ENCODE results near the gene ITPRIPL2. TPM values are rescaled to one million over a fixed set of nuclear protein-coding genes. Genes with fewer than 3 reads are reported as not detected.

ITPRIPL2 gene
- total RNA-seq, 2 experiments from 2014 or later = not detected

GRCh38 chr16:19118938-19119431 is 5.2 kb downstream of the ITPRIPL2 start:
- DNase-seq (ENCODE audit: low spot score) = no peak
- TF ChIP-seq EZH2phosphoT487 (IDR thresholded peaks at IDR 0.05; ENCODE audit: borderline replicate concordance, low read depth, low read length) (no peak), CTCF (conservative IDR thresholded peaks at IDR 0.05; ENCODE audit: low read length) (no peak)
- H3K9me2 ChIP-seq (ENCODE audit: insufficient read depth, low read length) = no peaks in the 10 kb centered on the region
- peak overlapping the region; percentile 74 for H3K4me2 ChIP-seq (ENCODE audit: low read length)
- H2AFZ ChIP-seq (ENCODE audit: low read length) = peak overlapping the region; percentile 99
- H3K27ac ChIP-seq (ENCODE audit: low read depth, low read length, poor library complexity, severe bottlenecking) = no peak overlapping the region
- CTCF ChIA-PET (ENCODE audit: unreplicated experiment) = no interaction called here
- POLR2A ChIA-PET = interaction anchor here (0.6 to 2.1 kb wide), 3 partner anchors 12 to 409 kb away, joined by 4 to 8 read pairs (median 5); no protein-coding TSS in a partner anchor
- H3K4me1 ChIP-seq (ENCODE audit: insufficient read depth, low read length, poor library complexity, severe bottlenecking) = peaks cover 39% of the 10 kb centered on the region
- no peaks in the 10 kb centered on the region for H3K36me3 ChIP-seq (ENCODE audit: insufficient read depth, low read length)
- intact Hi-C loops (cut with micrococcal nuclease; ENCODE audit: unreplicated experiment) = no loop called here
- no peaks in the 10 kb centered on the region for H3K79me2 ChIP-seq (ENCODE audit: insufficient read depth, low read depth, low read length)
- no peaks in the 10 kb centered on the region for H3K9me3 ChIP-seq (ENCODE audit: low read length)
- H4K20me1 ChIP-seq (ENCODE audit: insufficient read depth, low read length) = no peaks in the 10 kb centered on the region
- no TSS peak for BruUV-seq (replicated peaks)
- H3K4me3 ChIP-seq (ENCODE audit: low read depth, low read length, poor library complexity, severe bottlenecking) = peak overlapping the region; percentile 55

- intact Hi-C loops (cut with micrococcal nuclease; ENCODE audit: unreplicated experiment) = no loop called here
- Histone ChIP-seq H3K36me3 (ENCODE audit: insufficient read depth, low read length) (no peaks in the 10 kb centered on the region), H3K4me1 (ENCODE audit: insufficient read depth, low read length, poor library complexity, severe bottlenecking) (peaks cover 39% of the 10 kb centered on the region), H2AFZ (ENCODE audit: low read length) (peak overlapping the region; percentile 99), H3K27ac (ENCODE audit: low read depth, low read length, poor library complexity, severe bottlenecking) (no peak overlapping the region), H3K4me3 (ENCODE audit: low read depth, low read length, poor library complexity, severe bottlenecking) (peak overlapping the region; percentile 55), H3K4me2 (ENCODE audit: low read length) (peak overlapping the region; percentile 74), H4K20me1 (ENCODE audit: insufficient read depth, low read length) (no peaks in the 10 kb centered on the region), H3K9me2 (ENCODE audit: insufficient read depth, low read length) (no peaks in the 10 kb centered on the region), H3K9me3 (ENCODE audit: low read length) (no peaks in the 10 kb centered on the region), H3K79me2 (ENCODE audit: insufficient read depth, low read depth, low read length) (no peaks in the 10 kb centered on the region)
- no peak for TF ChIP-seq CTCF (conservative IDR thresholded peaks at IDR 0.05; ENCODE audit: low read length)
- BruUV-seq (replicated peaks) = no TSS peak
- ChIA-PET CTCF (ENCODE audit: unreplicated experiment) (no interaction called here), POLR2A (interaction anchor here (0.6 to 2.1 kb wide), 4 partner anchors 12 to 261 kb away, joined by 3 to 8 read pairs (median 4); no protein-coding TSS in a partner anchor)
- peak; percentile 15 for DNase-seq (ENCODE audit: low spot score)
Observed at GRCh38 chr16:19119564-19119963, 5.8 kb downstream of the ITPRIPL2 start.

- H3K79me2 ChIP-seq (ENCODE audit: insufficient read depth, low read depth, low read length) = no peaks in the 10 kb centered on the region
- no peak overlapping the region for H3K4me2 ChIP-seq (ENCODE audit: low read length)
- no peak overlapping the region for H3K27ac ChIP-seq (ENCODE audit: low read depth, low read length, poor library complexity, severe bottlenecking)
- peaks cover 14% of the 10 kb centered on the region for H3K4me1 ChIP-seq (ENCODE audit: insufficient read depth, low read length, poor library complexity, severe bottlenecking)
- no peaks in the 10 kb centered on the region for H4K20me1 ChIP-seq (ENCODE audit: insufficient read depth, low read length)
- no peak overlapping the region for H3K4me3 ChIP-seq (ENCODE audit: low read depth, low read length, poor library complexity, severe bottlenecking)
- H3K9me3 ChIP-seq (ENCODE audit: low read length) = 0 out of 2 replicates have a peak, but pooled peaks cover 14% of the 10 kb centered on the region
- CTCF ChIA-PET (ENCODE audit: unreplicated experiment) = no interaction called here
- no TSS peak for BruUV-seq (replicated peaks)
- H3K9me2 ChIP-seq (ENCODE audit: insufficient read depth, low read length) = no peaks in the 10 kb centered on the region
- DNase-seq (ENCODE audit: low spot score) = no peak
- no peaks in the 10 kb centered on the region for H3K36me3 ChIP-seq (ENCODE audit: insufficient read depth, low read length)
- H2AFZ ChIP-seq (ENCODE audit: low read length) = no peak overlapping the region
- POLR2A ChIA-PET = no interaction called here
- TF ChIP-seq CTCF (conservative IDR thresholded peaks at IDR 0.05; ENCODE audit: low read length) (no peak), EZH2phosphoT487 (IDR thresholded peaks at IDR 0.05; ENCODE audit: borderline replicate concordance, low read depth, low read length) (no peak)
- intact Hi-C loops (cut with micrococcal nuclease; ENCODE audit: unreplicated experiment) = no loop called here
Observed at GRCh38 chr16:19123535-19124178, 9.9 kb downstream of the ITPRIPL2 start.

Data from OCI-LY7 (cell line).